GM13976 (cell line): ENCODE measurements around the gene U2AF2.

Experiments used
- DNase-seq: peaks from one replicate; pipeline ENCODE4 v3.0.0; 2012; ENCODE audit warnings: low spot score
- in situ Hi-C: fragments of 300-500 bp; cut with MboI; formaldehyde crosslinking; loops from one replicate; pipeline ENCODE4 v1.12.0; 2022; ENCODE audit warnings: low sequenced_read_pairs, mixed read lengths, inconsistent platforms; ENCODE audit not compliant: unreplicated experiment
- TF ChIP-seq, protein P1 (sequence below): IDR thresholded peaks from 2 replicates; pipeline ENCODE4 v1.5.1; 2012; ENCODE audit warnings: borderline replicate concordance, mild to moderate bottlenecking; ENCODE audit not compliant: insufficient read depth; ENCODE audit errors: extremely low read depth, missing control alignments, control extremely low read depth

U2AF2 gene

DNA sequence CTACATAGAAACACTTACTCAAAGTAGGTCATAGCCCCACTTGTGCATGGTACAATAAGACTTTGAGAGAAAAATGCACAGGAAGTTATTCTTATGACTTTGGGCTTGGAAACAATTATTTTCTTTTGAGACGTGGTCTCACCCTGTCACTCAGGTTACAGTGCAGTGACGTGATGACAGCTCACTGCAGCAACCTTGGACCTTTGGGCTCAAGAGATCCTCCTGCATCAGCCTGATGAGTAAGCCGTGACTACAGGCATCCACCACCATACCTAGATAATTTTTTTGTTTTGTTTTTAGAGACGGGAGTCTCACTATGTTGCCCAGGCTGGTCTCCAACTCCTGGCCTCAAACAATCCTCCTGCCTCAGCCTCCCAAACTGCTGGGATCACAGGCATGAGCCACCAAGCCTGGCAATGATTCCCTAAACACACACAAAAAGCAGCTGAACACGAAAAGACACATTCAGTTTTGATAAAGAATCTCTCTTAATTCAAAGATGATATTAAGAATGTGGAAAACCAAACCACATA lies 65.4 kb downstream of the U2AF2 start:
- no peak for DNase-seq
- TF ChIP-seq, protein P1, sequence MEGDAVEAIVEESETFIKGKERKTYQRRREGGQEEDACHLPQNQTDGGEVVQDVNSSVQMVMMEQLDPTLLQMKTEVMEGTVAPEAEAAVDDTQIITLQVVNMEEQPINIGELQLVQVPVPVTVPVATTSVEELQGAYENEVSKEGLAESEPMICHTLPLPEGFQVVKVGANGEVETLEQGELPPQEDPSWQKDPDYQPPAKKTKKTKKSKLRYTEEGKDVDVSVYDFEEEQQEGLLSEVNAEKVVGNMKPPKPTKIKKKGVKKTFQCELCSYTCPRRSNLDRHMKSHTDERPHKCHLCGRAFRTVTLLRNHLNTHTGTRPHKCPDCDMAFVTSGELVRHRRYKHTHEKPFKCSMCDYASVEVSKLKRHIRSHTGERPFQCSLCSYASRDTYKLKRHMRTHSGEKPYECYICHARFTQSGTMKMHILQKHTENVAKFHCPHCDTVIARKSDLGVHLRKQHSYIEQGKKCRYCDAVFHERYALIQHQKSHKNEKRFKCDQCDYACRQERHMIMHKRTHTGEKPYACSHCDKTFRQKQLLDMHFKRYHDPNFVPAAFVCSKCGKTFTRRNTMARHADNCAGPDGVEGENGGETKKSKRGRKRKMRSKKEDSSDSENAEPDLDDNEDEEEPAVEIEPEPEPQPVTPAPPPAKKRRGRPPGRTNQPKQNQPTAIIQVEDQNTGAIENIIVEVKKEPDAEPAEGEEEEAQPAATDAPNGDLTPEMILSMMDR = no peak
- in situ Hi-C loops = no loop called here

DNA sequence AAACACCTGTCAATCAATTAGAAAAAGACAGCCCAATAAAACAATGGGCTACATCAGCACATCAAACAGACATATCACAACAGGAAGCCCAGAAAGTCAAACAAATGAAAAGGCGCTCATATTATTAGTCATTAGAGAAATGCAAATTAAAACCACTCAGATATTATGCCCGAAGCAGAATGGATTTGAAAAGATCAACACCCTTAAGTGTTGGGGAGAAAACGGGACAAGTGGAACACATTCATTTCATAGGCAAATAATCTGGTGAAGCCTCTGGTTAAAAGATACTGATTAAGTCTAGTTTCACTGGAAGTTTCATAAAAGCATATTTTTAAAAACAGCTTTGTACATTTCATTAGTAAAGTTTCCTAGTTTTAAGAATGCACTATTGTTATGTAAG lies 66.0 kb downstream of the U2AF2 start:
- in situ Hi-C loops = no loop called here

DNA sequence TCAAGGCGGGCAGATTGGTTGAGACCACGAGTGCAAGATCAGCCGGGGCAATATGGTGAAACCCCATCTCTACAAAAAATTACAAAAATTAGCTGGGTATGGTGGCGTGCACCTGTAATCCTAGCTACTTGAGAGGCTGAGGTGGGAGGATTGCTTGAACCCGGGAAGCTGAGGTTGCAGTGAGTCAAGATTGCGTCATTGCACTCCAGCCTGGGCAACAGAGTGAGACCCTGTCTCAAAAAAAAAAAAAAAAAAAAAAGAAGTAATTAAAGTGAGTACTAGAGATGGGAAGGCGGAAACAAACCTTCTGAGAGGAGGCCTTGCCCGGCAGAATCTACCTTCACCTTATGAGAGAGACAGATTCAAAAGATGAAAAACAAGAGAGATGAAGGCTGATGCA lies 68.7 kb downstream of the U2AF2 start:
- no peak for DNase-seq
- in situ Hi-C loops = no loop called here
- TF ChIP-seq, protein P1 = no peak

More for the DNA sequence above, 66.0 kb downstream of the U2AF2 start:
- DNase-seq = no peak
- TF ChIP-seq, protein P1 = no peak
